Endodermal cell (in vitro differentiated cells): ENCODE data around the gene METTL2B. TPM values are rescaled to one million over a fixed set of nuclear protein-coding genes. Genes with fewer than 3 reads are reported as not detected.
A peak's percentile ranks its signal among the peaks of the same experiment; 100 is the strongest.
"Not testable (repeated sequence)": the region's sequence is repeated elsewhere in the genome, so short reads cannot be mapped to it uniquely, and the experiment has no call there.

Experiments used
- DNase-seq: peaks from one replicate; pipeline ENCODE4 v3.0.0-alpha.2; 2017
- H3K27ac ChIP-seq: 2 replicates; pipeline ENCODE4 v1.5.1; 2013; ENCODE audit warnings: mild to moderate bottlenecking, low read depth, low read length, moderate library complexity
- H3K27me3 ChIP-seq: 2 replicates; pipeline ENCODE4 v1.6.1; 2013; ENCODE audit warnings: mild to moderate bottlenecking, low read length, moderate library complexity; ENCODE audit not compliant: insufficient read depth, control insufficient read depth, poor library complexity, severe bottlenecking
- H3K36me3 ChIP-seq: 2 replicates; pipeline ENCODE4 v1.7.0; 2013; ENCODE audit warnings: mild to moderate bottlenecking, low read length, moderate library complexity; ENCODE audit not compliant: control insufficient read depth, insufficient read depth
- H3K4me1 ChIP-seq: one replicate; pipeline ENCODE4 v1.7.0; 2013; ENCODE audit warnings: low read length; ENCODE audit not compliant: control insufficient read depth, insufficient read depth
- H3K4me3 ChIP-seq: 2 replicates; pipeline ENCODE4 v1.5.1; 2013; ENCODE audit warnings: mild to moderate bottlenecking, low read length, moderate library complexity
- H3K9ac ChIP-seq: 2 replicates; pipeline ENCODE4 v1.6.1; 2013; ENCODE audit warnings: mild to moderate bottlenecking, low read length, moderate library complexity; ENCODE audit not compliant: poor library complexity, severe bottlenecking; ENCODE audit errors: extremely low read depth
- H3K9me3 ChIP-seq: 2 replicates; pipeline ENCODE4 v1.6.1; 2013; ENCODE audit warnings: mild to moderate bottlenecking, low read length, moderate library complexity; ENCODE audit not compliant: control insufficient read depth
- H3K27ac Mint-ChIP-seq: 2 replicates; pipeline ENCODE4 v1.8.0; 2020; ENCODE audit warnings: mixed read lengths
- H3K27me3 Mint-ChIP-seq: 2 replicates; pipeline ENCODE4 v1.8.0; 2021; ENCODE audit warnings: mild to moderate bottlenecking, mixed read lengths; ENCODE audit not compliant: insufficient read depth
- H3K36me3 Mint-ChIP-seq: 2 replicates; pipeline ENCODE4 v1.8.0; 2020; ENCODE audit warnings: low read depth, mixed read lengths
- H3K4me1 Mint-ChIP-seq: 2 replicates; pipeline ENCODE4 v1.8.0; 2020; ENCODE audit warnings: mixed read lengths
- H3K4me3 Mint-ChIP-seq: 2 replicates; pipeline ENCODE4 v1.8.0; 2020; ENCODE audit warnings: mild to moderate bottlenecking, moderate library complexity, mixed read lengths
- H3K9me3 Mint-ChIP-seq: 2 replicates; pipeline ENCODE4 v1.8.0; 2020; ENCODE audit warnings: mild to moderate bottlenecking, mixed read lengths
- WGBS, 2 experiments: methylation state at CpG; one replicate each; pipeline versions ENCODE4 v1.1.5 to v1.1.7; 2013; ENCODE audit warnings: missing lambda C conversion rate in 2 of 2, mixed read lengths in 1 of 2; ENCODE audit not compliant: insufficient coverage in 1 of 2, insufficient read length in 1 of 2; 5-methylcytosine and 5-hydroxymethylcytosine counted together
- total RNA-seq, 2 donors: library from RNA; stranded (reverse); fragmentation: NEBNext Ultra II Directional in 1 of 2; extraction: Animal tissue kit (Norgen Biotek cat#: 25700) in 1 of 2; gene quantifications; 2 replicates in 1 of 2; 3 replicates in 1 of 2; pipeline ENCODE4 v1.2.1, GENCODE V29; 2021
- TF ChIP-seq, protein P1 (sequence below): fragments of 200-600 bp; sonication (generic); conservative IDR thresholded peaks from 2 replicates; pipeline ENCODE4 v1.5.0; 2021; ENCODE audit warnings: antibody characterized with exemption, mild to moderate bottlenecking

The METTL2B gene
- total RNA-seq, 2 donors from 2014 or later = 39.8 to 50.5 TPM

DNA sequence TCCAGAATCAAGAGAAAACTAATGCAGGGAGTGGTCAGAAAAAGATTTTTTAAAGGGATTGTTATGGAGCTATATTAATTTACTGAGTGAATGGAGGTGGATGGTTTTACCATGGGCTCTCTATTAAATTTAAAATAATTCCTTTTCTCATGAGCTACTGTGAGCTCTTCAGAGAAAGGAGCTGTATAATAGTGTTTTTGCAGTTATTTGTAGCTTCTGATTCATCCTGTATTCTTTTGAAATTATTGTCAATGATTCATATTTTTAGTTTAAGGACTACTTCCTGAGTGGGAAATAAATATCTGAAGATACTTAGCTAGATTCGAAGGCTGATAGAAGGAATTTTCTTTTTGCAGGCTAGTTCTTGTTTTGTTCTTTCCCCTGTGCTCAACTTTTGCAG is 56.4 kb downstream of the METTL2B start:
- H3K27me3 ChIP-seq, H3K4me1 ChIP-seq, H3K27me3 Mint-ChIP-seq, DNase-seq, H3K27ac ChIP-seq, H3K9me3 ChIP-seq, H3K9me3 Mint-ChIP-seq: not testable (repeated sequence)
- peaks cover 28% of the 10 kb centered on the region for H3K36me3 Mint-ChIP-seq
- Histone ChIP-seq H3K36me3 (peaks cover 18% of the 10 kb centered on the region), H3K4me3 (peak overlapping the region; percentile 90), H3K9ac (peak overlapping the region; percentile 85)
- WGBS, 2 experiments = 77 to 84% methylated on average over 1 of the region's 1 CpG
- peaks cover 18% of the 10 kb centered on the region for H3K4me1 Mint-ChIP-seq
- peak overlapping the region; percentile 90 for H3K4me3 Mint-ChIP-seq
- H3K27ac Mint-ChIP-seq = peak overlapping the region; percentile 44

DNA sequence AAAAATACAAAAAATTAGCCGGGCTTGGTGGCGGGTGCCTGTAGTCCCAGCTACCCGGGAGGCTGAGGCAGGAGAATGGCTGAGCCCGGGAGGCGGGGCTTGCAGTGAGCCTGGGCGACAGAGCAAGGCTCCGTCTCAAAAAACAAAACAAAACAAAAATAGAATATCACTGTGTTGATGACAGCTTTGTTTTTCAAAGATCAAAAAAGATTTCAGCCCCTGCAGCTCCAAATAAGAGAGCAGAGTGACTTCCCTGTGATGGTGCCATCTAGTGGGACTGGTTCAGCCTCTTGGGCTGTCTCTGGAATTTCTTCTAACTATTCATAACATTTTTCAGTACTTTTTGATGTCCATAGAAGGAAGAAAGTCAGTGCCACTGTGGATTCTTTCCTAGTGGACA is 60.9 kb downstream of the METTL2B start:
- not testable (repeated sequence) for H3K4me3 ChIP-seq, H3K27me3 Mint-ChIP-seq, H3K4me3 Mint-ChIP-seq, H3K27ac Mint-ChIP-seq, H3K9ac ChIP-seq, H3K27ac ChIP-seq, DNase-seq, H3K9me3 Mint-ChIP-seq, H3K27me3 ChIP-seq, H3K4me1 ChIP-seq, H3K9me3 ChIP-seq
- 78% methylated on average over 7 of the region's 7 CpGs; no CpG with 5 or more reads in 1 of the 2 experiments for WGBS, 2 experiments
- H3K4me1 Mint-ChIP-seq = peaks cover 11% of the 10 kb centered on the region
- H3K36me3 ChIP-seq = peaks cover 47% of the 10 kb centered on the region
- peaks cover 43% of the 10 kb centered on the region for H3K36me3 Mint-ChIP-seq
- TF ChIP-seq, protein P1, sequence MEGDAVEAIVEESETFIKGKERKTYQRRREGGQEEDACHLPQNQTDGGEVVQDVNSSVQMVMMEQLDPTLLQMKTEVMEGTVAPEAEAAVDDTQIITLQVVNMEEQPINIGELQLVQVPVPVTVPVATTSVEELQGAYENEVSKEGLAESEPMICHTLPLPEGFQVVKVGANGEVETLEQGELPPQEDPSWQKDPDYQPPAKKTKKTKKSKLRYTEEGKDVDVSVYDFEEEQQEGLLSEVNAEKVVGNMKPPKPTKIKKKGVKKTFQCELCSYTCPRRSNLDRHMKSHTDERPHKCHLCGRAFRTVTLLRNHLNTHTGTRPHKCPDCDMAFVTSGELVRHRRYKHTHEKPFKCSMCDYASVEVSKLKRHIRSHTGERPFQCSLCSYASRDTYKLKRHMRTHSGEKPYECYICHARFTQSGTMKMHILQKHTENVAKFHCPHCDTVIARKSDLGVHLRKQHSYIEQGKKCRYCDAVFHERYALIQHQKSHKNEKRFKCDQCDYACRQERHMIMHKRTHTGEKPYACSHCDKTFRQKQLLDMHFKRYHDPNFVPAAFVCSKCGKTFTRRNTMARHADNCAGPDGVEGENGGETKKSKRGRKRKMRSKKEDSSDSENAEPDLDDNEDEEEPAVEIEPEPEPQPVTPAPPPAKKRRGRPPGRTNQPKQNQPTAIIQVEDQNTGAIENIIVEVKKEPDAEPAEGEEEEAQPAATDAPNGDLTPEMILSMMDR = peak; percentile 65

DNA sequence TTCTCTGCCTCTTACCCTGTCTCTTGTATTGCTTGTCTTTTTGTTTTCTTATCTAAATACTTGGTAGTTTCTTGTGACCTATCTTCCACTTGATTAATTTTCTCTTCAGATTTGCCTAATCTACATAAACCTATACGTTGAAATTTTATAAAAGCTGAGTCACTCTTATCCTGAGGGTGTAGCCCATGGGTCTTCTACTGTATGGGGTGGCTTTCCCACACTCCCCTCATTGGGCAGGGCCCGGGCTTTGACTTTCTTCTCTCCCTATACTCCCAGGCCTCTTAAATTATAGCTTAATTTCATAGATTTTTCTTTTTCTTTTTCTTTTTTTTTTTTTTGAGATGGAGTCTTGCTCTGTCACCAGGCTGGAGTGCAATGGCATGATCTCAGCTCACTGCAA is 66.0 kb downstream of the METTL2B start:
- H3K4me3 Mint-ChIP-seq, H3K27me3 ChIP-seq, H3K27me3 Mint-ChIP-seq, H3K4me1 ChIP-seq, H3K27ac ChIP-seq, H3K9ac ChIP-seq, H3K27ac Mint-ChIP-seq, H3K4me1 Mint-ChIP-seq, DNase-seq, H3K9me3 ChIP-seq, H3K4me3 ChIP-seq, H3K9me3 Mint-ChIP-seq: not testable (repeated sequence)
- H3K36me3 ChIP-seq = peaks cover 46% of the 10 kb centered on the region
- H3K36me3 Mint-ChIP-seq = peaks cover 37% of the 10 kb centered on the region
- 100% methylated on average over 2 of the region's 2 CpGs; no CpG with 5 or more reads in 1 of the 2 experiments for WGBS, 2 experiments

DNA sequence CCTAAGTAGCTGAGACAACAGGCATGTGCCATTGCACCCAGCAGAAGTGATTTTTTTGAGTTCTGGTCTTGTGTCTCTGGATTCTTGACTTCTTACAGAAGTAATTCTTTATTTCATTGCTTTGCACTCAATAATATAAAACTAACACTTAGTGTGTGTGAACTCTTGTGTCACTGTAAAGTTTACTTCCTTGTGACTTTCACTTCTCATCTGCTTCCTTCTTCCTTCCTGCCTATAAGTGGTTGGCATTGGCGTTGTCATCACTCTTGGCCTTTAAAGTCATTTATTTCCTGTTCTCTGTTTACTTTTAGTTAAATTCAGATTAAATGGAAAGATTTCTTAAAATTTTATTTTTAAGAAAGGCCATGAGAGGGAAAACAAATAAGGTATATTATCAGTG is 66.8 kb downstream of the METTL2B start:
- H3K9ac ChIP-seq, H3K27me3 Mint-ChIP-seq, H3K9me3 ChIP-seq, H3K27me3 ChIP-seq, H3K4me3 Mint-ChIP-seq, H3K4me1 Mint-ChIP-seq, H3K27ac ChIP-seq, H3K4me1 ChIP-seq, DNase-seq, H3K27ac Mint-ChIP-seq, H3K4me3 ChIP-seq, H3K9me3 Mint-ChIP-seq: not testable (repeated sequence)
- peaks cover 45% of the 10 kb centered on the region for H3K36me3 ChIP-seq
- WGBS, 2 experiments = no CpG with 5 or more reads among the region's 1 CpG
- H3K36me3 Mint-ChIP-seq = peaks cover 37% of the 10 kb centered on the region

DNA sequence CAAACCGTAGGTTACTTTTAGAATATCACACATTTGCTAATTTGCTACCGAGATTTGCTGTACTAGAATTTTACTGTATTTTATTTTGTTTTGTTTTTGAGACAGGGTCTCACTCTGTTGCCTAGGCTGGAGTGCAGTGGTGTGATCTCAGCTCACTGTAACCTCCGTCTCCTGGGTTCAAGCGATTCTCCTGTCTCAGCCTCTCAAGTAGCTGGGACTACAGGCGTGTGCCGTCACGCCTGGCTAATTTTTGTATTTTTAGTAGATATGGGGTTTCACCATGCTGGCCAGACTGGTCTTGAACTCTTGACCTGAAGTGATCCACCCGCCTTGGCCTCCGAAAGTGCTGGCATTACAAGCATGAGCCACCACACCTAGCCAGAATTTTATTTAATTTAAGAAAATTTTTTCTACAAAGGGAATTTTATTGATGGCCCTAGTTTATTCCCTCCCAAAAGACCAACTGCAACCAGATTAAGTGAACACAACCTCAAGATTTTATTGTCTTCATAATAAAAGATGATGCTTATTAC is 69.8 kb downstream of the METTL2B start:
- H3K4me1 ChIP-seq, H3K27me3 ChIP-seq, DNase-seq, H3K4me3 ChIP-seq, H3K27me3 Mint-ChIP-seq, H3K9ac ChIP-seq, H3K4me1 Mint-ChIP-seq, H3K27ac ChIP-seq, H3K27ac Mint-ChIP-seq, H3K9me3 Mint-ChIP-seq, H3K4me3 Mint-ChIP-seq, H3K9me3 ChIP-seq: not testable (repeated sequence)
- H3K36me3 ChIP-seq = peaks cover 29% of the 10 kb centered on the region
- WGBS, 2 experiments = 92% methylated on average over 6 of the region's 9 CpGs; no CpG with 5 or more reads in 1 of the 2 experiments
- peaks cover 32% of the 10 kb centered on the region for H3K36me3 Mint-ChIP-seq
